Hepatocyte (in vitro differentiated cells): ENCODE results near the gene KATNB1. TPM values are rescaled to one million over a fixed set of nuclear protein-coding genes. Genes with fewer than 3 reads are reported as not detected.

Experiments used
- DNase-seq: peaks from one replicate; pipeline ENCODE4 v3.0.0-alpha.2; 2016; ENCODE audit warnings: low spot score
- H2AFZ ChIP-seq: fragments of 200-600 bp; sonication (generic); 2 replicates; pipeline ENCODE4 v1.6.0; 2016; ENCODE audit warnings: antibody characterized with exemption, mild to moderate bottlenecking
- H3K27ac ChIP-seq: fragments of 200-600 bp; sonication (generic); 2 replicates; pipeline ENCODE4 v1.5.1; 2016; ENCODE audit warnings: mild to moderate bottlenecking
- H3K27me3 ChIP-seq: fragments of 200-600 bp; sonication (generic); 2 replicates; pipeline ENCODE4 v1.6.1; 2016
- H3K36me3 ChIP-seq: fragments of 200-600 bp; sonication (generic); replicated peaks from 2 replicates; pipeline ENCODE4 v1.5.1; 2016; ENCODE audit warnings: low read depth; ENCODE audit not compliant: insufficient read depth
- H3K4me1 ChIP-seq: fragments of 200-600 bp; sonication (generic); 2 replicates; pipeline ENCODE4 v1.5.1; 2016; ENCODE audit warnings: mild to moderate bottlenecking, moderate library complexity; ENCODE audit not compliant: insufficient read depth
- H3K4me2 ChIP-seq: fragments of 200-600 bp; sonication (generic); 2 replicates; pipeline ENCODE4 v1.6.0; 2016
- H3K4me3 ChIP-seq: fragments of 200-600 bp; sonication (generic); 2 replicates; pipeline ENCODE4 v1.5.1; 2016; ENCODE audit warnings: mild to moderate bottlenecking
- H3K79me2 ChIP-seq: fragments of 200-600 bp; sonication (generic); 2 replicates; pipeline ENCODE4 v1.6.0; 2017; ENCODE audit warnings: mild to moderate bottlenecking
- H3K9me2 ChIP-seq: fragments of 200-600 bp; sonication (generic); replicated peaks from 2 replicates; pipeline ENCODE4 v1.6.0; 2017; ENCODE audit warnings: mild to moderate bottlenecking; ENCODE audit not compliant: insufficient read depth
- H3K9me3 ChIP-seq: fragments of 200-600 bp; sonication (generic); 2 replicates; pipeline ENCODE4 v1.5.1; 2016; ENCODE audit warnings: low read depth, mild to moderate bottlenecking
- H4K20me1 ChIP-seq: fragments of 200-600 bp; sonication (generic); 2 replicates; pipeline ENCODE4 v1.6.0; 2016; ENCODE audit warnings: mild to moderate bottlenecking; ENCODE audit not compliant: insufficient read depth, poor library complexity, severe bottlenecking
- CTCF ChIP-seq: fragments of 200-600 bp; sonication (generic); IDR thresholded peaks from 2 replicates; pipeline ENCODE4 v1.5.1; 2016; ENCODE audit warnings: antibody characterized with exemption, mild to moderate bottlenecking; ENCODE audit not compliant: poor library complexity
- EZH2 ChIP-seq: fragments of 200-600 bp; sonication (generic); IDR thresholded peaks from 2 replicates; pipeline ENCODE4 v1.6.1; 2016; ENCODE audit warnings: antibody characterized with exemption, mild to moderate bottlenecking, borderline replicate concordance
- EZH2phosphoT487 ChIP-seq: fragments of 200-600 bp; sonication (generic); IDR thresholded peaks from one replicate; pipeline ENCODE4 v1.6.1; 2018; ENCODE audit warnings: antibody characterized with exemption, mild to moderate bottlenecking, low read depth, moderate library complexity; ENCODE audit not compliant: unreplicated experiment, severe bottlenecking
- WGBS: methylation state at CpG from one replicate; pipeline ENCODE4 v1.1.6; 2016; ENCODE audit warnings: low lambda C conversion rate; ENCODE audit errors: missing lambda C conversion rate; 5-methylcytosine and 5-hydroxymethylcytosine counted together
- polyA plus RNA-seq: library from polyadenylated mRNA; unstranded; fragments of >200 nt; fragmentation: Nextera tagmentation; extraction: Ambion mirVana; gene quantifications from 2 replicates; pipeline ENCODE4 v1.2.1, GENCODE V29; 2016
- total RNA-seq: library from RNA; depleted of rRNA; stranded (reverse); fragments of >200 nt; gene quantifications from 2 replicates; pipeline ENCODE4 v1.2.3, GENCODE V29; 2014

The KATNB1 gene
- total and polyA plus RNA-seq, 2 experiments from 2014 or later, result 12.3 to 15.3 TPM

GRCh38 chr16:57694231-57694724 is 41.3 kb upstream of the KATNB1 start:
- 47% methylated on average over 10 of the region's 10 CpGs for WGBS
- no peak overlapping the region for H2AFZ ChIP-seq
- TF ChIP-seq CTCF (no peak), EZH2 (no peak)
- H3K4me2 ChIP-seq, result peak overlapping the region; percentile 66
- H3K27me3 ChIP-seq, result no peaks in the 10 kb centered on the region
- no peak overlapping the region for H3K27ac ChIP-seq
- peak; percentile 40 for DNase-seq
- peaks cover 7% of the 10 kb centered on the region for H3K4me1 ChIP-seq
- H3K9me3 ChIP-seq, result no peaks in the 10 kb centered on the region
- no peaks in the 10 kb centered on the region for H3K79me2 ChIP-seq
- no peaks in the 10 kb centered on the region for H4K20me1 ChIP-seq
- H3K4me3 ChIP-seq, result no peak overlapping the region
- no peaks in the 10 kb centered on the region for H3K36me3 ChIP-seq
- no peaks in the 10 kb centered on the region for H3K9me2 ChIP-seq

- Histone ChIP-seq H3K4me3 (no peak within 1 kb of the TSS), H3K79me2 (no peaks in the 10 kb centered on the region), H3K4me1 (no peaks in the 10 kb centered on the region), H3K27me3 (no peaks in the 10 kb centered on the region), H3K9me3 (no peaks in the 10 kb centered on the region), H3K27ac (no peak within 1 kb of the TSS), H2AFZ (no peak within 1 kb of the TSS), H3K9me2 (no peaks in the 10 kb centered on the region), H3K36me3 (no peaks in the 10 kb centered on the region), H4K20me1 (no peaks in the 10 kb centered on the region), H3K4me2 (peak within 1 kb of the TSS; percentile 66)
- peak; percentile 79 for DNase-seq
- no peak for TF ChIP-seq EZH2
- TF ChIP-seq EZH2phosphoT487, result no peak
- TF ChIP-seq CTCF, result no peak
- 32% methylated on average over 6 of the region's 8 CpGs for WGBS
These were observed 40.6 kb upstream of the KATNB1 start, which contains the start of gene DRC7 for GRCh38 chr16:57694725-57695679. DRC7 (plus strand) TSS chr16:57694806; CDS start chr16:57697950, 3,144 bp downstream.

- WGBS, result 86% methylated on average over 5 of the region's 5 CpGs
- H3K27me3 ChIP-seq, result no peaks in the 10 kb centered on the region
- H3K27ac ChIP-seq, result no peak overlapping the region
- H3K4me3 ChIP-seq, result no peak overlapping the region
- H3K36me3 ChIP-seq, result no peaks in the 10 kb centered on the region
- no peak for TF ChIP-seq EZH2
- no peak overlapping the region for H3K4me2 ChIP-seq
- no peaks in the 10 kb centered on the region for H3K9me2 ChIP-seq
- no peak overlapping the region for H2AFZ ChIP-seq
- no peaks in the 10 kb centered on the region for H3K9me3 ChIP-seq
- DNase-seq, result no peak
- H3K79me2 ChIP-seq, result no peaks in the 10 kb centered on the region
- no peaks in the 10 kb centered on the region for H4K20me1 ChIP-seq
- peaks cover 5% of the 10 kb centered on the region for H3K4me1 ChIP-seq
These were observed 39.9 kb upstream of the KATNB1 start for GRCh38 chr16:57695680-57696069.

GRCh38 chr16:57696240-57696639 is 39.3 kb upstream of the KATNB1 start:
- Histone ChIP-seq H2AFZ (no peak overlapping the region), H3K79me2 (no peaks in the 10 kb centered on the region), H3K4me3 (no peak overlapping the region), H3K4me2 (no peak overlapping the region), H3K36me3 (no peaks in the 10 kb centered on the region), H3K4me1 (peaks cover 11% of the 10 kb centered on the region), H3K27ac (no peak overlapping the region), H3K9me2 (no peaks in the 10 kb centered on the region), H3K27me3 (no peaks in the 10 kb centered on the region), H4K20me1 (no peaks in the 10 kb centered on the region), H3K9me3 (no peaks in the 10 kb centered on the region)
- TF ChIP-seq EZH2 (no peak), EZH2phosphoT487 (no peak)
- DNase-seq, result no peak
- WGBS, result 84% methylated on average over 7 of the region's 7 CpGs
